ENCODE data around the gene TACC2. TPM values are rescaled to one million over a fixed set of nuclear protein-coding genes. Genes with fewer than 3 reads are reported as not detected.

The TACC2 gene
- total and polyA plus RNA-seq, 2 experiments from 2014 or later = 30.8 to 35.9 TPM

DNA sequence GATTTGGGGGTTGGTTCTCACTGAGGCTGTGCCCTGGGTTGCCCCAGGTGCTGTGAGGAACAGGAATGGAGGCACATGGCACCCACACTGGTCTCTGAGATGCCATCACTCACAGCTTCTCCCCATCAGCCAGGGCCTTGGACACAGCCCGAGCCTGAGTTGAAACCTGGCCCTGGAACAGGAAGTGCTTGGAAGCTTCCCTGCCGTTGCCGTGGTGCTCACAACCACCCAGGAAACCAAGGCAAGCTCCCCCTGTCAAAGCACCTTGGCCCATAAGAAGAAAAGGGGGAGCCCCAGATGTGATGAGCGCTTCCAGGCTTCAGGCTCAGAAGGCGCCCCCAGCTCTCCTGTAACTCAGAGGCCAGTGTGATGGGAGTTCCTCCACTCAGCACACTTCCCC is 282.1 kb downstream of the TACC2 start, which contains the start of gene BTBD16:
Gene BTBD16 (plus strand): TSS at position 221 of the 400 bp plus-strand sequence. CDS start 3,786 bp downstream, outside the sequence.
- ATAC-seq = no peak

GRCh38 chr10:122273966-122274545 is 285.1 kb downstream of the TACC2 start:
- Histone ChIP-seq H3K27ac (ENCODE audit: low read depth) (no peak overlapping the region), H3K4me1 (ENCODE audit: insufficient read depth) (no peaks in the 10 kb centered on the region), H3K79me2 (replicated peaks; ENCODE audit: insufficient read depth) (no peaks in the 10 kb centered on the region), H3K4me3 (no peak overlapping the region), H3K9me2 (ENCODE audit: insufficient read depth) (peaks cover 8% of the 10 kb centered on the region; the same call in 1 of the 2 replicates), H3K27me3 (ENCODE audit: insufficient read depth) (no peaks in the 10 kb centered on the region), H2AFZ (no peak overlapping the region), H3F3A (replicated peaks; ENCODE audit: low read depth) (no peaks in the 10 kb centered on the region), H3K36me3 (ENCODE audit: insufficient read depth) (no peaks in the 10 kb centered on the region), H4K20me1 (replicated peaks; ENCODE audit: insufficient read depth) (no peaks in the 10 kb centered on the region), H3K4me2 (no peak overlapping the region)
- Mint-ChIP-seq H3K9me3 (no peaks in the 10 kb centered on the region), H3K27ac (no peak overlapping the region), H3K27me3 (ENCODE audit: insufficient read depth, low read depth, poor library complexity) (peaks cover 4% of the 10 kb centered on the region), H3K4me1 (no peaks in the 10 kb centered on the region), H3K36me3 (ENCODE audit: low read depth) (no peaks in the 10 kb centered on the region), H3K4me3 (no peak overlapping the region)
- ATAC-seq (no peak), DNase-seq (ENCODE audit: low spot score) (no peak)
- TF ChIP-seq CREB1 (CRISPR knock-in tag; IDR thresholded peaks at IDR 0.05; ENCODE audit: low read depth) = no peak
- TF ChIP-seq ZNF462 (CRISPR knock-in tag; IDR thresholded peaks at IDR 0.05) = no peak
- TF ChIP-seq ZNF114 (CRISPR knock-in tag; IDR thresholded peaks at IDR 0.05) = no peak
- no peak for TF ChIP-seq NANOG (IDR thresholded peaks at IDR 0.05; ENCODE audit: borderline replicate concordance)
- TF ChIP-seq JUNB (IDR thresholded peaks at IDR 0.05; ENCODE audit: unreplicated experiment) = no peak
- no peak for TF ChIP-seq EZH2phosphoT487 (IDR thresholded peaks at IDR 0.05; ENCODE audit: unreplicated experiment)

More for the DNA sequence above, 282.1 kb downstream of the TACC2 start, which contains the start of gene BTBD16:
- no peak within 1 kb of the TSS for H3K4me2 ChIP-seq
- H3K27ac Mint-ChIP-seq = peak within 1 kb of the TSS; percentile 67; the same call in 1 of the 2 replicates
- H3K4me1 ChIP-seq (ENCODE audit: insufficient read depth) = no peaks in the 10 kb centered on the region
- TF ChIP-seq EZH2 (IDR thresholded peaks at IDR 0.05; ENCODE audit: low read depth, unreplicated experiment) (no peak), POLR2AphosphoS5 (IDR thresholded peaks at IDR 0.05; ENCODE audit: low read depth) (no peak), ETS1 (IDR thresholded peaks at IDR 0.05) (no peak), ZNF114 (CRISPR knock-in tag; IDR thresholded peaks at IDR 0.05) (no peak), STAT1 (IDR thresholded peaks at IDR 0.05; ENCODE audit: unreplicated experiment) (no peak)
- TF ChIP-seq, protein P1, sequence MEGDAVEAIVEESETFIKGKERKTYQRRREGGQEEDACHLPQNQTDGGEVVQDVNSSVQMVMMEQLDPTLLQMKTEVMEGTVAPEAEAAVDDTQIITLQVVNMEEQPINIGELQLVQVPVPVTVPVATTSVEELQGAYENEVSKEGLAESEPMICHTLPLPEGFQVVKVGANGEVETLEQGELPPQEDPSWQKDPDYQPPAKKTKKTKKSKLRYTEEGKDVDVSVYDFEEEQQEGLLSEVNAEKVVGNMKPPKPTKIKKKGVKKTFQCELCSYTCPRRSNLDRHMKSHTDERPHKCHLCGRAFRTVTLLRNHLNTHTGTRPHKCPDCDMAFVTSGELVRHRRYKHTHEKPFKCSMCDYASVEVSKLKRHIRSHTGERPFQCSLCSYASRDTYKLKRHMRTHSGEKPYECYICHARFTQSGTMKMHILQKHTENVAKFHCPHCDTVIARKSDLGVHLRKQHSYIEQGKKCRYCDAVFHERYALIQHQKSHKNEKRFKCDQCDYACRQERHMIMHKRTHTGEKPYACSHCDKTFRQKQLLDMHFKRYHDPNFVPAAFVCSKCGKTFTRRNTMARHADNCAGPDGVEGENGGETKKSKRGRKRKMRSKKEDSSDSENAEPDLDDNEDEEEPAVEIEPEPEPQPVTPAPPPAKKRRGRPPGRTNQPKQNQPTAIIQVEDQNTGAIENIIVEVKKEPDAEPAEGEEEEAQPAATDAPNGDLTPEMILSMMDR (conservative IDR thresholded peaks at IDR 0.05; ENCODE audit: low read depth in 2 of 2) = no peak
- no peak within 1 kb of the TSS for H2AFZ ChIP-seq
- no peaks in the 10 kb centered on the region for H3K36me3 Mint-ChIP-seq (ENCODE audit: low read depth)
- H3K9me3 Mint-ChIP-seq = no peaks in the 10 kb centered on the region
- no peak for DNase-seq (ENCODE audit: low spot score)
- peaks cover 8% of the 10 kb centered on the region; the same call in 1 of the 2 replicates for H3K9me2 ChIP-seq (ENCODE audit: insufficient read depth)
- H3K27ac ChIP-seq (ENCODE audit: low read depth) = no peak within 1 kb of the TSS
- no peaks in the 10 kb centered on the region for H3F3A ChIP-seq (replicated peaks; ENCODE audit: low read depth)
- peaks cover 3% of the 10 kb centered on the region; the same call in 1 of the 3 replicates for H3K4me1 Mint-ChIP-seq
- no peaks in the 10 kb centered on the region for H4K20me1 ChIP-seq (replicated peaks; ENCODE audit: insufficient read depth)
- peaks cover 8% of the 10 kb centered on the region for H3K27me3 Mint-ChIP-seq (ENCODE audit: insufficient read depth, low read depth, poor library complexity)
- no peaks in the 10 kb centered on the region for H3K36me3 ChIP-seq (ENCODE audit: insufficient read depth)
- no peaks in the 10 kb centered on the region for H3K79me2 ChIP-seq (replicated peaks; ENCODE audit: insufficient read depth)
- no peak within 1 kb of the TSS for H3K4me3 Mint-ChIP-seq
- no peak within 1 kb of the TSS for H3K4me3 ChIP-seq
- no peaks in the 10 kb centered on the region for H3K27me3 ChIP-seq (ENCODE audit: insufficient read depth)
